Natural killer cell (primary cell): ENCODE measurements around the gene ASTN2. TPM values are rescaled to one million over a fixed set of nuclear protein-coding genes. Genes with fewer than 3 reads are reported as not detected.

Experiments
- ATAC-seq, 3 donors: fragments of 150-1000 bp in 2 of 3; fragments of 200-7000 bp in 1 of 3; cut with Tn5 transposase; 1 replicate in 1 of 3; 2 replicates in 2 of 3; pipeline ENCODE4 v1.10.0; 2021; ENCODE audit warnings: mild to moderate bottlenecking in 2 of 3, moderate library complexity in 2 of 3
- DNase-seq, 2 donors: peaks; one replicate each; pipeline versions ENCODE4 v3.0.0 to v3.0.0-alpha.2; 2013 to 2021; ENCODE audit warnings: mixed read lengths in 1 of 2
- H3K27ac ChIP-seq: one replicate; pipeline ENCODE4 v1.5.1; 2013; ENCODE audit warnings: mild to moderate bottlenecking, low read length
- H3K27me3 ChIP-seq: one replicate; pipeline ENCODE4 v1.6.1; 2013; ENCODE audit warnings: low read length; ENCODE audit not compliant: control insufficient read depth, insufficient read depth
- H3K36me3 ChIP-seq: one replicate; pipeline ENCODE4 v1.6.1; 2013; ENCODE audit warnings: low read length; ENCODE audit not compliant: control insufficient read depth, insufficient read depth
- H3K4me1 ChIP-seq: one replicate; pipeline ENCODE4 v1.6.1; 2013; ENCODE audit warnings: low read length; ENCODE audit not compliant: control insufficient read depth, insufficient read depth
- H3K4me3 ChIP-seq: one replicate; pipeline ENCODE4 v1.5.1; 2013; ENCODE audit warnings: low read length
- H3K9me3 ChIP-seq: one replicate; pipeline ENCODE4 v1.6.1; 2013; ENCODE audit warnings: low read length; ENCODE audit not compliant: control insufficient read depth, insufficient read depth
- H3K27ac Mint-ChIP-seq, 2 donors: one replicate each; pipeline ENCODE4 v1.8.0; 2022; ENCODE audit warnings: mild to moderate bottlenecking in 2 of 2, mixed read lengths in 2 of 2, moderate library complexity in 1 of 2
- H3K27me3 Mint-ChIP-seq, 2 donors: one replicate each; pipeline ENCODE4 v1.8.0; 2022; ENCODE audit warnings: low read depth in 2 of 2, mixed read lengths in 2 of 2
- H3K36me3 Mint-ChIP-seq: one replicate; pipeline ENCODE4 v1.8.0; 2022; ENCODE audit warnings: mixed read lengths
- H3K4me1 Mint-ChIP-seq, 2 donors: one replicate each; pipeline ENCODE4 v1.8.0; 2022; ENCODE audit warnings: mixed read lengths in 2 of 2
- H3K4me3 Mint-ChIP-seq: one replicate; pipeline ENCODE4 v1.8.0; 2022; ENCODE audit warnings: mild to moderate bottlenecking, moderate library complexity, mixed read lengths
- H3K9me3 Mint-ChIP-seq, 2 donors: one replicate each; pipeline ENCODE4 v1.8.0; 2022; ENCODE audit warnings: mixed read lengths in 2 of 2
- WGBS: methylation state at CpG from one replicate; pipeline ENCODE4 v1.1.7; 2013; ENCODE audit warnings: missing lambda C conversion rate; ENCODE audit not compliant: insufficient coverage; 5-methylcytosine and 5-hydroxymethylcytosine counted together
- intact Hi-C: fragments of 100-400 bp; cut with micrococcal nuclease; formaldehyde crosslinking; loops from one replicate; pipeline ENCODE4 v1.14.2; 2022
- total RNA-seq, 4 donors: library from RNA; stranded (reverse); fragments of 120-200 nt in 1 of 4; gene quantifications; one replicate each; pipeline versions ENCODE4 v1.2.3 to v1.2.4, GENCODE V29; 2013 to 2022
- TF ChIP-seq, protein P1 (sequence below): fragments of 200-600 bp; IDR thresholded peaks from one replicate; pipeline ENCODE4 v1.8.0; 2022; ENCODE audit warnings: antibody characterized with exemption

Gene ASTN2
- total RNA-seq, 3 donors from 2014 or later (not counting 1 experiment from before 2014, with no cell fraction given): 3.0 to 3.5 (median 3.2) TPM

DNA sequence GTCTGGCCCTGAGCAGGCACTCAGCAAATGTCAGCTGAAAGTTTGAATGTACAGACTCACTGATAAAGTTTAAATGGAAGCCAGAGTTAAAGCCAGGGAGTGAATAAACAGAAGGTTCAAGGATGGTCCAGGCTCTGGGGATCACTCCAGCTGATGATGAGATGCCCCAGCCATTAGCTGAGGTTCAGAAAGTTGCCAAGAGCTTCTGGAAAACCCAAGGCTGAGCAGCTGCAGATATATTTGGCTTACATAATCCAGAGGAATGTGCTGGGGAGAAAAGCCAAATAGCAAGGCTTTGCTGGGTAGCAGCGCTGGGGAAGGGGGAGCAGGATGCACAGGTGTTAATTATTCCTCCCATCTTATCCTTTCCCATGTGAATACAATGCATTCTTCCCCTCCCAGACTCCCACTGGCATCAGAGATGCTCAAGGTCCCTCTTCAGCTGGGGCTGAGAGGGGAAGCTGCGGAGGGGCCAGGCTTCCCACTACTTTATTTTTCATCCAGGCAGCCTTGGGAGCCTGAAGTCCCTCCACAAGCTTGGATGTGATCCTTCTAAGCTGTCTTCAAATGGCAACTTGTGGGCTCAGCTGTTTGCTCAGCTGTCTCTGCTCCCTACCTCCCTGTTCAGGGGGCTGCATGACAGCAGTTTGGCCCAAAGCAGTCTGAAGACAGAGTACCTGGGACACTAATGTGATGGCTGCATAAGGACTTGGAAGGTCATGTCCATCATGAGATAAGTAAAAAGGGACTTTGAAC lies 386.6 kb downstream of the ASTN2 start:
- Mint-ChIP-seq H3K36me3 (no peaks in the 10 kb centered on the region), H3K9me3 (peaks cover 0 to 4% of the 10 kb centered on the region in 2 donors), H3K27me3 (no peaks in the 10 kb centered on the region), H3K4me3 (no peak overlapping the region), H3K4me1 (no peaks in the 10 kb centered on the region), H3K27ac (no peak overlapping the region)
- ATAC-seq (no peak), DNase-seq (no peak)
- intact Hi-C loops: no loop called here
- Histone ChIP-seq H3K4me3 (no peak overlapping the region), H3K27me3 (no peaks in the 10 kb centered on the region), H3K36me3 (no peaks in the 10 kb centered on the region), H3K9me3 (no peaks in the 10 kb centered on the region), H3K27ac (no peak overlapping the region), H3K4me1 (no peaks in the 10 kb centered on the region)
- 83% methylated on average over 2 of the region's 2 CpGs for WGBS
- TF ChIP-seq, protein P1, sequence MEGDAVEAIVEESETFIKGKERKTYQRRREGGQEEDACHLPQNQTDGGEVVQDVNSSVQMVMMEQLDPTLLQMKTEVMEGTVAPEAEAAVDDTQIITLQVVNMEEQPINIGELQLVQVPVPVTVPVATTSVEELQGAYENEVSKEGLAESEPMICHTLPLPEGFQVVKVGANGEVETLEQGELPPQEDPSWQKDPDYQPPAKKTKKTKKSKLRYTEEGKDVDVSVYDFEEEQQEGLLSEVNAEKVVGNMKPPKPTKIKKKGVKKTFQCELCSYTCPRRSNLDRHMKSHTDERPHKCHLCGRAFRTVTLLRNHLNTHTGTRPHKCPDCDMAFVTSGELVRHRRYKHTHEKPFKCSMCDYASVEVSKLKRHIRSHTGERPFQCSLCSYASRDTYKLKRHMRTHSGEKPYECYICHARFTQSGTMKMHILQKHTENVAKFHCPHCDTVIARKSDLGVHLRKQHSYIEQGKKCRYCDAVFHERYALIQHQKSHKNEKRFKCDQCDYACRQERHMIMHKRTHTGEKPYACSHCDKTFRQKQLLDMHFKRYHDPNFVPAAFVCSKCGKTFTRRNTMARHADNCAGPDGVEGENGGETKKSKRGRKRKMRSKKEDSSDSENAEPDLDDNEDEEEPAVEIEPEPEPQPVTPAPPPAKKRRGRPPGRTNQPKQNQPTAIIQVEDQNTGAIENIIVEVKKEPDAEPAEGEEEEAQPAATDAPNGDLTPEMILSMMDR: no peak

DNA sequence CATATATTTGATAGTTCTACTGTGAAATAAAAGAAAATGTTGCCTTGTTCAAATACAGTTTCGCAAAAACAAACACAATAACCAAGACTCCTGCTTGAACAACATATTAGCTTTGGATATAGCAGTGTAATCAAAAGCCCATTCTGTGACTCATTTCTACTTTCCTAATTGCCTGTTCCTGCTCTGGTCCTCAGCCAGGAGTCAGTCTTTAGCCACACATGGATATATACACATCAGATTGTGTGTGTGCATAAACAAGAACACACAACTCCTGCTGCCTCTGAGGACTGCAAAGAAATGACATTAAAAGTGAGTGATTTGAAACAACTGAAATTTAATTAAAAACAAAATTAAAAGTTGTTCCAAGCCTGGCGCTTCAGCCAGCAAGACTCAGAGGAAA lies 393.0 kb downstream of the ASTN2 start:
- Mint-ChIP-seq H3K4me1 (no peaks in the 10 kb centered on the region), H3K27ac (no peak overlapping the region), H3K9me3 (peaks cover 0 to 7% of the 10 kb centered on the region in 2 donors), H3K36me3 (no peaks in the 10 kb centered on the region), H3K27me3 (no peaks in the 10 kb centered on the region), H3K4me3 (no peak overlapping the region)
- DNase-seq (no peak), ATAC-seq (no peak)
- WGBS: 100% methylated on average over 1 of the region's 2 CpGs
- intact Hi-C loops: no loop called here
- H3K9me3 ChIP-seq: no peaks in the 10 kb centered on the region
- no peaks in the 10 kb centered on the region for H3K27me3 ChIP-seq
- TF ChIP-seq, protein P1: no peak
- H3K4me3 ChIP-seq: no peak overlapping the region
- H3K4me1 ChIP-seq: no peaks in the 10 kb centered on the region
- H3K27ac ChIP-seq: no peak overlapping the region
- H3K36me3 ChIP-seq: no peaks in the 10 kb centered on the region

DNA sequence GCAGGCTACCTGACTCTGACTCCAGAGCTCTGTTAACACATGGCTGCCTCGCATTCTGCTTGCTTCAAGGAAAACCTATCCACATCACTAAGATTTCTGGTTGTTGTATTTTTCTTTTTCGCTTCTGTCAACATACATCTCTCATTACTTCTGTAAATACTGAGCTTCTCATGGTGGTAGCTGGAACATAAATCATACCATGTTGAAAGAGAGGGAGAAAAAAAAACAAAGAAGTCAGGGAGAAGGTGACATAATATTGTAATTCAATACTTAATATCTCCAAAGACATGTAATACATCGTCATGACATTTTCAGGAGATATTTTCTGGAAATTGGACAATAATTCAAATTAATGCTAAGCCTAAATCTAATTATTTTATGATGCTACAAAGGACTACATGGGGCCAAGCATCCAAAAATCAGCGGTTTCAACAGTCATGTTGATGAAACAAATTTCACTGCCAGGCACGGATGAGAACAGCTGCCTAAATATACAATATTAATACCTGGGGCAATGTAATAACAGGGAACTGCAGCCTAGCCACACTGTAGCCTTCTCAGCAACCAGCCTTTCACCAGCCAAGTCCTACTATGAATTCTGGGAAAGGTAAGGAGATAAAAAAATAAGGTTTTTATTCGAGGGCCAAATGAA lies 395.8 kb downstream of the ASTN2 start:
- Mint-ChIP-seq H3K27me3 (no peaks in the 10 kb centered on the region), H3K27ac (no peak overlapping the region), H3K4me1 (no peaks in the 10 kb centered on the region), H3K4me3 (no peak overlapping the region), H3K36me3 (no peaks in the 10 kb centered on the region), H3K9me3 (peaks cover 0 to 10% of the 10 kb centered on the region in 2 donors)
- DNase-seq: no peak
- Histone ChIP-seq H3K4me1 (no peaks in the 10 kb centered on the region), H3K27me3 (no peaks in the 10 kb centered on the region), H3K36me3 (no peaks in the 10 kb centered on the region), H3K4me3 (no peak overlapping the region), H3K27ac (no peak overlapping the region), H3K9me3 (no peaks in the 10 kb centered on the region)
- no peak for ATAC-seq
- intact Hi-C loops: no loop called here
- TF ChIP-seq, protein P1: no peak
- 84% methylated on average over 4 of the region's 6 CpGs for WGBS
